ENCODE results near the gene BANK1. TPM values are rescaled to one million over a fixed set of nuclear protein-coding genes. Genes with fewer than 3 reads are reported as not detected.

The BANK1 gene
- polyA plus RNA-seq, 1 donor from 2014 or later = not detected

DNA sequence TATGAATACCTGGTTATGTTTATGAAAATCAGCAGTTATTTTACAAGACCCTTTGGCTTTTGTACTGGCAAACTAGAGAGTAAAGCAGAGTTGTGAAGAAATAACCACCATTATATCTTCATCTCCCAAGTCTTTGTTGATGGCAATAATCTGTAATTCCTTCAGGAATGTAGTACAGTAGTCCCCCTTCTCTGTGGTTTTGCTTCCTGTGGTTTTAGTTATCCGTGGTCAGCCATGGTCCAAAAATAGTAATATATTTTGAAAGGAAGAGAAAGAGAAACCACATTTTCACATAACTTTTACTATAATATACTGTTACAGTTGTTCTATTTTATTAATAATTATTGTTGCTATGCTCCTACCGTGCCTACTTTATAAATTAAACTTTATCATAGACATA, 27.8 kb downstream of the BANK1 start:
- Histone ChIP-seq H3K79me2 (replicated peaks; ENCODE audit: insufficient read depth, low read length) (no peaks in the 10 kb centered on the region), H3K9ac (ENCODE audit: low read length) (no peak overlapping the region), H4K20me1 (ENCODE audit: insufficient read depth) (no peaks in the 10 kb centered on the region), H3K4me2 (ENCODE audit: low read length) (no peak overlapping the region), H2AFZ (ENCODE audit: low read depth, low read length) (no peak overlapping the region), H3F3A (ENCODE audit: insufficient read depth, low read length, poor library complexity, severe bottlenecking) (no peaks in the 10 kb centered on the region), H3K36me3 (ENCODE audit: insufficient read depth, low read length) (no peaks in the 10 kb centered on the region), H3K27me3 (ENCODE audit: insufficient read depth, low read depth, low read length) (no peaks in the 10 kb centered on the region), H3K9me2 (ENCODE audit: insufficient read depth, low read length) (no peaks in the 10 kb centered on the region), H3K9me3 (ENCODE audit: low read length) (no peaks in the 10 kb centered on the region), H3K27ac (ENCODE audit: low read length) (no peak overlapping the region), H3K4me3 (ENCODE audit: low read length) (no peak overlapping the region)
- TF ChIP-seq POLR2AphosphoS5 (IDR thresholded peaks at IDR 0.05) = no peak
- TF ChIP-seq EP300 (conservative IDR thresholded peaks at IDR 0.05; ENCODE audit: poor library complexity, severe bottlenecking) = no peak
- TF ChIP-seq, protein P1, sequence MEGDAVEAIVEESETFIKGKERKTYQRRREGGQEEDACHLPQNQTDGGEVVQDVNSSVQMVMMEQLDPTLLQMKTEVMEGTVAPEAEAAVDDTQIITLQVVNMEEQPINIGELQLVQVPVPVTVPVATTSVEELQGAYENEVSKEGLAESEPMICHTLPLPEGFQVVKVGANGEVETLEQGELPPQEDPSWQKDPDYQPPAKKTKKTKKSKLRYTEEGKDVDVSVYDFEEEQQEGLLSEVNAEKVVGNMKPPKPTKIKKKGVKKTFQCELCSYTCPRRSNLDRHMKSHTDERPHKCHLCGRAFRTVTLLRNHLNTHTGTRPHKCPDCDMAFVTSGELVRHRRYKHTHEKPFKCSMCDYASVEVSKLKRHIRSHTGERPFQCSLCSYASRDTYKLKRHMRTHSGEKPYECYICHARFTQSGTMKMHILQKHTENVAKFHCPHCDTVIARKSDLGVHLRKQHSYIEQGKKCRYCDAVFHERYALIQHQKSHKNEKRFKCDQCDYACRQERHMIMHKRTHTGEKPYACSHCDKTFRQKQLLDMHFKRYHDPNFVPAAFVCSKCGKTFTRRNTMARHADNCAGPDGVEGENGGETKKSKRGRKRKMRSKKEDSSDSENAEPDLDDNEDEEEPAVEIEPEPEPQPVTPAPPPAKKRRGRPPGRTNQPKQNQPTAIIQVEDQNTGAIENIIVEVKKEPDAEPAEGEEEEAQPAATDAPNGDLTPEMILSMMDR (IDR thresholded peaks at IDR 0.05; ENCODE audit: poor library complexity, severe bottlenecking) = no peak

DNA sequence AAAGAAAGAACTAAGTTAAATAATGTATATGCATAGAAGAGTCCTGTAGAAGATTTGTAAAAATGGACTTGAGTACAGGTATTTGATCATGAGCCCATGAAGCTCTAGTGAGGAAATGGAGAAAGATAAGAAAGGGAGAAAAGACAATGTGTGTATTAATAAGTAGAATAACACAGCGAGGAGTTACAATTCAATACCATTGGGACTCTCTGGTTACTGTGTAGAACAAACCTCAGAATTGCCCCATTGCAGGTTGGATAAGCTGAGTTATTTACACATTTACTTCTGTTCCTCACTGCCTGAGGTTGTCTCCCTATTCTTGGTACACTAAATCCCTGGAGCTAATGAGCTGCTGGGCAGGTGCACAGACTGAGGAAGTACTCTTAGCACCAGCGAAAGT, 33.3 kb downstream of the BANK1 start:
- Histone ChIP-seq H3K79me2 (replicated peaks; ENCODE audit: insufficient read depth, low read length) (no peaks in the 10 kb centered on the region), H3K9me3 (ENCODE audit: low read length) (no peaks in the 10 kb centered on the region), H3K9ac (ENCODE audit: low read length) (no peak overlapping the region), H3K4me3 (ENCODE audit: low read length) (no peak overlapping the region), H3K27me3 (ENCODE audit: insufficient read depth, low read depth, low read length) (no peaks in the 10 kb centered on the region), H3K9me2 (ENCODE audit: insufficient read depth, low read length) (no peaks in the 10 kb centered on the region), H4K20me1 (ENCODE audit: insufficient read depth) (no peaks in the 10 kb centered on the region), H3K4me2 (ENCODE audit: low read length) (no peak overlapping the region), H2AFZ (ENCODE audit: low read depth, low read length) (no peak overlapping the region), H3K36me3 (ENCODE audit: insufficient read depth, low read length) (no peaks in the 10 kb centered on the region), H3K27ac (ENCODE audit: low read length) (no peak overlapping the region), H3F3A (ENCODE audit: insufficient read depth, low read length, poor library complexity, severe bottlenecking) (no peaks in the 10 kb centered on the region)
- TF ChIP-seq EP300 (conservative IDR thresholded peaks at IDR 0.05; ENCODE audit: poor library complexity, severe bottlenecking) = no peak

DNA sequence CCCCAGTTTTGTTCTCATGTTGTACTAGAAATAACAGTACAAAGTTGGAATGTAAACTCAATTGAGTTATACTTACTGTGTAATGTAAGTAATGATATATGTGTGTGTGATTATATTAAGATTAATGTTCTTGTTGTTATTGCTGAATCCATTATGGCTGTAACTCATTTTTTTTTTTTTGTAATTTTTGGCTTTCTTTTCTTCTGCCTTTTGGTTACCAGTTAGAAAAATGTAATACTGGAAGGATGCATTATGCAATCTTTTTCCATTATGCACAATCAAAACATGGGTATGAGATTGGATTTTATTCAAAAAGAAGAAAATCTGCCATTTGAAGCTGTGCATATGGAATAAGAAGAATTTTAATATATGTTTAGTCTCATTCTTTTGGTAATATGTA, 34.0 kb downstream of the BANK1 start:
- Histone ChIP-seq H3K4me2 (ENCODE audit: low read length) (no peak overlapping the region), H3K27me3 (ENCODE audit: insufficient read depth, low read depth, low read length) (no peaks in the 10 kb centered on the region), H3K79me2 (replicated peaks; ENCODE audit: insufficient read depth, low read length) (no peaks in the 10 kb centered on the region), H2AFZ (ENCODE audit: low read depth, low read length) (no peak overlapping the region), H3K9ac (ENCODE audit: low read length) (no peak overlapping the region), H3K4me3 (ENCODE audit: low read length) (no peak overlapping the region), H3K27ac (ENCODE audit: low read length) (no peak overlapping the region), H3F3A (ENCODE audit: insufficient read depth, low read length, poor library complexity, severe bottlenecking) (no peaks in the 10 kb centered on the region), H3K36me3 (ENCODE audit: insufficient read depth, low read length) (no peaks in the 10 kb centered on the region), H4K20me1 (ENCODE audit: insufficient read depth) (no peaks in the 10 kb centered on the region), H3K9me2 (ENCODE audit: insufficient read depth, low read length) (no peaks in the 10 kb centered on the region), H3K9me3 (ENCODE audit: low read length) (no peaks in the 10 kb centered on the region)
- TF ChIP-seq MXI1 (conservative IDR thresholded peaks at IDR 0.05; ENCODE audit: poor library complexity, severe bottlenecking) (no peak), POLR2AphosphoS5 (IDR thresholded peaks at IDR 0.05) (no peak), SMC3 (conservative IDR thresholded peaks at IDR 0.05; ENCODE audit: poor library complexity) (no peak), RAD21 (conservative IDR thresholded peaks at IDR 0.05) (no peak), EZH2 (IDR thresholded peaks at IDR 0.05; ENCODE audit: borderline replicate concordance, insufficient read depth, low read length, poor library complexity, severe bottlenecking) (no peak), EP300 (conservative IDR thresholded peaks at IDR 0.05; ENCODE audit: poor library complexity, severe bottlenecking) (no peak), TAF1 (IDR thresholded peaks at IDR 0.05; ENCODE audit: low read depth) (no peak)
- TF ChIP-seq, protein P1 (IDR thresholded peaks at IDR 0.05; ENCODE audit: poor library complexity, severe bottlenecking) = no peak
- TF ChIP-seq, protein P2, sequence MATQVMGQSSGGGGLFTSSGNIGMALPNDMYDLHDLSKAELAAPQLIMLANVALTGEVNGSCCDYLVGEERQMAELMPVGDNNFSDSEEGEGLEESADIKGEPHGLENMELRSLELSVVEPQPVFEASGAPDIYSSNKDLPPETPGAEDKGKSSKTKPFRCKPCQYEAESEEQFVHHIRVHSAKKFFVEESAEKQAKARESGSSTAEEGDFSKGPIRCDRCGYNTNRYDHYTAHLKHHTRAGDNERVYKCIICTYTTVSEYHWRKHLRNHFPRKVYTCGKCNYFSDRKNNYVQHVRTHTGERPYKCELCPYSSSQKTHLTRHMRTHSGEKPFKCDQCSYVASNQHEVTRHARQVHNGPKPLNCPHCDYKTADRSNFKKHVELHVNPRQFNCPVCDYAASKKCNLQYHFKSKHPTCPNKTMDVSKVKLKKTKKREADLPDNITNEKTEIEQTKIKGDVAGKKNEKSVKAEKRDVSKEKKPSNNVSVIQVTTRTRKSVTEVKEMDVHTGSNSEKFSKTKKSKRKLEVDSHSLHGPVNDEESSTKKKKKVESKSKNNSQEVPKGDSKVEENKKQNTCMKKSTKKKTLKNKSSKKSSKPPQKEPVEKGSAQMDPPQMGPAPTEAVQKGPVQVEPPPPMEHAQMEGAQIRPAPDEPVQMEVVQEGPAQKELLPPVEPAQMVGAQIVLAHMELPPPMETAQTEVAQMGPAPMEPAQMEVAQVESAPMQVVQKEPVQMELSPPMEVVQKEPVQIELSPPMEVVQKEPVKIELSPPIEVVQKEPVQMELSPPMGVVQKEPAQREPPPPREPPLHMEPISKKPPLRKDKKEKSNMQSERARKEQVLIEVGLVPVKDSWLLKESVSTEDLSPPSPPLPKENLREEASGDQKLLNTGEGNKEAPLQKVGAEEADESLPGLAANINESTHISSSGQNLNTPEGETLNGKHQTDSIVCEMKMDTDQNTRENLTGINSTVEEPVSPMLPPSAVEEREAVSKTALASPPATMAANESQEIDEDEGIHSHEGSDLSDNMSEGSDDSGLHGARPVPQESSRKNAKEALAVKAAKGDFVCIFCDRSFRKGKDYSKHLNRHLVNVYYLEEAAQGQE (IDR thresholded peaks at IDR 0.05; ENCODE audit: borderline replicate concordance) = no peak
